Panc1 (cell line): ENCODE measurements around the gene DEFB132.

Source experiments
- POLR2AphosphoS5 ChIP-seq: IDR thresholded peaks from 2 replicates; pipeline ENCODE4 v1.6.1; 2012; ENCODE audit warnings: mild to moderate bottlenecking, low read depth, low read length, moderate library complexity
- TCF7L2 ChIP-seq: IDR thresholded peaks from 2 replicates; pipeline ENCODE4 v1.6.1; 2011; ENCODE audit warnings: mild to moderate bottlenecking, low read depth, low read length, inconsistent platforms
- TF ChIP-seq, protein P1 (sequence below): fragments of 450-650 bp; IDR thresholded peaks from 2 replicates; pipeline ENCODE4 v1.5.1; 2017; ENCODE audit warnings: mild to moderate bottlenecking
- TF ChIP-seq, protein P2 (sequence below), 2 experiments: IDR thresholded peaks; 2 replicates each; pipeline ENCODE4 v1.6.1; 2011 to 2012; ENCODE audit warnings: low read depth in 2 of 2, control low read depth in 1 of 2, low read length in 1 of 2, mild to moderate bottlenecking in 1 of 2, moderate library complexity in 1 of 2; ENCODE audit not compliant: insufficient read depth in 1 of 2

DNA sequence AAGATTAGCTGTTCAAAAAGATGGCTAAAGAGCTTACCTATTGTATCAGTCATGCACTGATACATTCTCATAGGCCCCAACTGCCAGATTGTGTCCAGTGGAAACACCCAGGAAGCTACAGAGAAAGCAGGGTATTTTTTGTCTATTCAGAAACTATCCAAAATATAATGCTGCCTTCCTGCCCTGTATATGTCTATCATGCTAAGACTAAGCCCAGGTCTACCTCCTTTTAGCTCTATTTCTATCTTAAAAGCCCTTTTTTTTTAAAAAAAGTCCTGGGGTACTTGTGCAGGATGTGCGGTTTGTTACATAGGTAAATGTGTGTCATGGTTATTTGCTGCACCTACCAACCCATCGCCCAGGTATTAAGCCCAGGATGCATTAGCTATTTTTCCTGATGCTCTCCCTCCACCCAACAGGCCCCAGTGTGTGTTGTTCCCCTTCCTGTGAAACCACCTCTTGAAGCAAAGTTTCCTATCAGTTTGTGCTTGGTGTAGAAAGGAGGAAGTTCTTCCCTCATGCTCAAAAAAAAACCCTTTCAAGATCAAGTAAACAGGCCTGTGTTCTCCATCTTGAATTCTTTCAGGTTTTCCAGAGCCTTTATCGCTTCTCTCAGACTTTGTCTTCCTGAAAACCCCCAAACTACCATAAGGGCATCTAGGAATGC is 30.0 kb upstream of the DEFB132 start:
- TF ChIP-seq, protein P1, sequence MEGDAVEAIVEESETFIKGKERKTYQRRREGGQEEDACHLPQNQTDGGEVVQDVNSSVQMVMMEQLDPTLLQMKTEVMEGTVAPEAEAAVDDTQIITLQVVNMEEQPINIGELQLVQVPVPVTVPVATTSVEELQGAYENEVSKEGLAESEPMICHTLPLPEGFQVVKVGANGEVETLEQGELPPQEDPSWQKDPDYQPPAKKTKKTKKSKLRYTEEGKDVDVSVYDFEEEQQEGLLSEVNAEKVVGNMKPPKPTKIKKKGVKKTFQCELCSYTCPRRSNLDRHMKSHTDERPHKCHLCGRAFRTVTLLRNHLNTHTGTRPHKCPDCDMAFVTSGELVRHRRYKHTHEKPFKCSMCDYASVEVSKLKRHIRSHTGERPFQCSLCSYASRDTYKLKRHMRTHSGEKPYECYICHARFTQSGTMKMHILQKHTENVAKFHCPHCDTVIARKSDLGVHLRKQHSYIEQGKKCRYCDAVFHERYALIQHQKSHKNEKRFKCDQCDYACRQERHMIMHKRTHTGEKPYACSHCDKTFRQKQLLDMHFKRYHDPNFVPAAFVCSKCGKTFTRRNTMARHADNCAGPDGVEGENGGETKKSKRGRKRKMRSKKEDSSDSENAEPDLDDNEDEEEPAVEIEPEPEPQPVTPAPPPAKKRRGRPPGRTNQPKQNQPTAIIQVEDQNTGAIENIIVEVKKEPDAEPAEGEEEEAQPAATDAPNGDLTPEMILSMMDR, result no peak
- TF ChIP-seq, protein P2, sequence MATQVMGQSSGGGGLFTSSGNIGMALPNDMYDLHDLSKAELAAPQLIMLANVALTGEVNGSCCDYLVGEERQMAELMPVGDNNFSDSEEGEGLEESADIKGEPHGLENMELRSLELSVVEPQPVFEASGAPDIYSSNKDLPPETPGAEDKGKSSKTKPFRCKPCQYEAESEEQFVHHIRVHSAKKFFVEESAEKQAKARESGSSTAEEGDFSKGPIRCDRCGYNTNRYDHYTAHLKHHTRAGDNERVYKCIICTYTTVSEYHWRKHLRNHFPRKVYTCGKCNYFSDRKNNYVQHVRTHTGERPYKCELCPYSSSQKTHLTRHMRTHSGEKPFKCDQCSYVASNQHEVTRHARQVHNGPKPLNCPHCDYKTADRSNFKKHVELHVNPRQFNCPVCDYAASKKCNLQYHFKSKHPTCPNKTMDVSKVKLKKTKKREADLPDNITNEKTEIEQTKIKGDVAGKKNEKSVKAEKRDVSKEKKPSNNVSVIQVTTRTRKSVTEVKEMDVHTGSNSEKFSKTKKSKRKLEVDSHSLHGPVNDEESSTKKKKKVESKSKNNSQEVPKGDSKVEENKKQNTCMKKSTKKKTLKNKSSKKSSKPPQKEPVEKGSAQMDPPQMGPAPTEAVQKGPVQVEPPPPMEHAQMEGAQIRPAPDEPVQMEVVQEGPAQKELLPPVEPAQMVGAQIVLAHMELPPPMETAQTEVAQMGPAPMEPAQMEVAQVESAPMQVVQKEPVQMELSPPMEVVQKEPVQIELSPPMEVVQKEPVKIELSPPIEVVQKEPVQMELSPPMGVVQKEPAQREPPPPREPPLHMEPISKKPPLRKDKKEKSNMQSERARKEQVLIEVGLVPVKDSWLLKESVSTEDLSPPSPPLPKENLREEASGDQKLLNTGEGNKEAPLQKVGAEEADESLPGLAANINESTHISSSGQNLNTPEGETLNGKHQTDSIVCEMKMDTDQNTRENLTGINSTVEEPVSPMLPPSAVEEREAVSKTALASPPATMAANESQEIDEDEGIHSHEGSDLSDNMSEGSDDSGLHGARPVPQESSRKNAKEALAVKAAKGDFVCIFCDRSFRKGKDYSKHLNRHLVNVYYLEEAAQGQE (IDR thresholded peaks at IDR 0.05; ENCODE audit: insufficient read depth in 1 of 2, low read depth in 2 of 2, low read length in 1 of 2), result no peak
- no peak for TF ChIP-seq TCF7L2
- TF ChIP-seq POLR2AphosphoS5, result no peak
